HepG2 (cell line): Measurements from ENCODE around the gene FSTL1.

ENCODE experiments used
- CTCF ChIP-seq: sonication (generic); formaldehyde crosslinking; IDR thresholded peaks from 2 replicates; pipeline ENCODE4 v1.5.0; 2020; ENCODE audit warnings: mild to moderate bottlenecking, missing genetic modification reagents, moderate library complexity
- HNF4A ChIP-seq: sonication (generic); formaldehyde crosslinking; IDR thresholded peaks from 2 replicates; pipeline ENCODE4 v1.4.0; 2020; ENCODE audit warnings: missing genetic modification reagents
- MTA1 ChIP-seq: sonication (generic); formaldehyde crosslinking; IDR thresholded peaks from 2 replicates; pipeline ENCODE4 v1.4.0; 2020; ENCODE audit warnings: missing genetic modification reagents, mild to moderate bottlenecking, borderline replicate concordance
- PHF8 ChIP-seq: sonication (generic); formaldehyde crosslinking; IDR thresholded peaks from 2 replicates; pipeline ENCODE4 v1.5.0; 2020; ENCODE audit warnings: missing genetic modification reagents
- POLR2AphosphoS2 ChIP-seq: IDR thresholded peaks from 2 replicates; pipeline ENCODE4 v1.6.1; 2011; ENCODE audit warnings: low read depth, low read length, improper control_type of control experiment
- POLR2AphosphoS5 ChIP-seq: IDR thresholded peaks from 2 replicates; pipeline ENCODE4 v1.6.1; 2012; ENCODE audit warnings: low read depth, low read length
- PRDM10 ChIP-seq: sonication (generic); formaldehyde crosslinking; IDR thresholded peaks from 2 replicates; pipeline ENCODE4 v1.4.0; 2020; ENCODE audit warnings: low read depth, missing genetic modification reagents
- SRSF9 ChIP-seq: fragments of 200-400 bp; formaldehyde crosslinking; IDR thresholded peaks from 2 replicates; pipeline ENCODE4 v1.6.1; 2018; ENCODE audit warnings: borderline replicate concordance, mild to moderate bottlenecking, low read depth, low read length; ENCODE audit not compliant: insufficient read depth, poor library complexity, severe bottlenecking
- THYN1 ChIP-seq: sonication (generic); formaldehyde crosslinking; IDR thresholded peaks from 2 replicates; pipeline ENCODE4 v1.8.1; 2023; ENCODE audit warnings: low read depth, mild to moderate bottlenecking, moderate library complexity, missing genetic modification reagents, borderline replicate concordance
- TSC22D2 ChIP-seq: sonication (generic); formaldehyde crosslinking; IDR thresholded peaks from 2 replicates; pipeline ENCODE4 v1.5.1; 2020; ENCODE audit warnings: missing genetic modification reagents, mild to moderate bottlenecking, borderline replicate concordance
- ZNF260 ChIP-seq: sonication (generic); formaldehyde crosslinking; IDR thresholded peaks from 2 replicates; pipeline ENCODE4 v1.4.0; 2020; ENCODE audit warnings: missing genetic modification reagents, low read depth, mild to moderate bottlenecking, borderline replicate concordance
- ZNF546 ChIP-seq: sonication (generic); formaldehyde crosslinking; conservative IDR thresholded peaks from 2 replicates; pipeline ENCODE4 v1.8.1; 2023; ENCODE audit warnings: mild to moderate bottlenecking, missing genetic modification reagents
- TF ChIP-seq, protein P1 (sequence below): sonication (generic); formaldehyde crosslinking; IDR thresholded peaks from 2 replicates; pipeline ENCODE4 v1.8.0; 2022; ENCODE audit warnings: missing genetic modification reagents, low read depth, mild to moderate bottlenecking, borderline replicate concordance
- TF ChIP-seq, protein P2 (sequence below): sonication (generic); formaldehyde crosslinking; IDR thresholded peaks from 2 replicates; pipeline ENCODE4 v1.4.0; 2020; ENCODE audit warnings: mild to moderate bottlenecking, missing genetic modification reagents, borderline replicate concordance

DNA sequence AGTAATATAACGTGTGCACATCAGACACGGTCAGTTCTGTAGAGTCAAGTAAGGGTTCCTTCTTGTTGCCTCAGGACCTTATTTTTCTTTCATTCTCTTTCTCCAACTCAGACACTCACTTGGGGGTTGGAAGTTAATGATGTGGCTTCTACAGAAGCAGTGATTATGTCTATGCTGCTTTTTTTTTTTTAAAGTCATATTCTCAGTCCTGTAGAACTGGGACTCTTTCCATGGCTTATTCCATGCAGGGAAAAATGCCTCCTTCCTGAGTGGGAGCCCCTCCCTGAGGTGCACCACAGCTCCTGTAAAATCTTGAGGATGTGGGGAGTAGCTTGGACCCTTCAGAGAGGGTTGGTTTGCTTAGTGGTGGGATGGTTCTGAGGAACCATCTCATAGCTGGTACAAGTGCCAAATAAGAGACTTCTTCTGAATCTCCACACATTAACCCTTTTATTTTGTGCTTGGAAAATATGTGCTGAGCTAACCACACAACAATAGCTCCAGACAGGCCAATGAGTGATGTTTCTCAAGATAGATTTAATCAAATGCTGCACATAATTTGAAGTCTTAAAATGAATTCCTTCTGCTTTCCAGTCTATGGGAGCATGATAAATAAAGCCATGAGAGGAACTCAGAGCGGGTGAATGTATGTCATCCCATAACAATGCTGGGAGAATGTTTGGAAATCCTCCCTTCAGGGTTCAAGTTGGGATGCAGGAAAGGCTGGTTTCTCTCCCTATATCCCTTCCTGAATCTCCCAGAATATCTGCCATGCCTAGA lies 23.3 kb upstream of the FSTL1 start:
- no peak for TF ChIP-seq THYN1 (CRISPR knock-in tag)
- TF ChIP-seq CTCF: no peak
- TF ChIP-seq SRSF9: no peak
- no peak for TF ChIP-seq POLR2AphosphoS2
- TF ChIP-seq POLR2AphosphoS5: no peak
- TF ChIP-seq PRDM10 (CRISPR knock-in tag): no peak
- no peak for TF ChIP-seq ZNF260 (CRISPR knock-in tag)
- no peak for TF ChIP-seq HNF4A (CRISPR knock-in tag)
- TF ChIP-seq, protein P1, sequence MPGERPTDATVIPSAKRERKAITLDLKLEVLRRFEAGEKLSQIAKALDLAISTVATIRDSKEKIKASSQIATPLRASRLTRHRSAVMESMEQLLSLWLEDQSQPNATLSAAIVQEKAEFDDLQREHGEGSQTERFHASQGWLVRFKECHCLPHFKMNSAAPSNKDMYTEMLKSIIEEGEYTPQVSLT (CRISPR knock-in tag): no peak
- TF ChIP-seq ZNF546 (CRISPR knock-in tag): no peak
- TF ChIP-seq, protein P2, sequence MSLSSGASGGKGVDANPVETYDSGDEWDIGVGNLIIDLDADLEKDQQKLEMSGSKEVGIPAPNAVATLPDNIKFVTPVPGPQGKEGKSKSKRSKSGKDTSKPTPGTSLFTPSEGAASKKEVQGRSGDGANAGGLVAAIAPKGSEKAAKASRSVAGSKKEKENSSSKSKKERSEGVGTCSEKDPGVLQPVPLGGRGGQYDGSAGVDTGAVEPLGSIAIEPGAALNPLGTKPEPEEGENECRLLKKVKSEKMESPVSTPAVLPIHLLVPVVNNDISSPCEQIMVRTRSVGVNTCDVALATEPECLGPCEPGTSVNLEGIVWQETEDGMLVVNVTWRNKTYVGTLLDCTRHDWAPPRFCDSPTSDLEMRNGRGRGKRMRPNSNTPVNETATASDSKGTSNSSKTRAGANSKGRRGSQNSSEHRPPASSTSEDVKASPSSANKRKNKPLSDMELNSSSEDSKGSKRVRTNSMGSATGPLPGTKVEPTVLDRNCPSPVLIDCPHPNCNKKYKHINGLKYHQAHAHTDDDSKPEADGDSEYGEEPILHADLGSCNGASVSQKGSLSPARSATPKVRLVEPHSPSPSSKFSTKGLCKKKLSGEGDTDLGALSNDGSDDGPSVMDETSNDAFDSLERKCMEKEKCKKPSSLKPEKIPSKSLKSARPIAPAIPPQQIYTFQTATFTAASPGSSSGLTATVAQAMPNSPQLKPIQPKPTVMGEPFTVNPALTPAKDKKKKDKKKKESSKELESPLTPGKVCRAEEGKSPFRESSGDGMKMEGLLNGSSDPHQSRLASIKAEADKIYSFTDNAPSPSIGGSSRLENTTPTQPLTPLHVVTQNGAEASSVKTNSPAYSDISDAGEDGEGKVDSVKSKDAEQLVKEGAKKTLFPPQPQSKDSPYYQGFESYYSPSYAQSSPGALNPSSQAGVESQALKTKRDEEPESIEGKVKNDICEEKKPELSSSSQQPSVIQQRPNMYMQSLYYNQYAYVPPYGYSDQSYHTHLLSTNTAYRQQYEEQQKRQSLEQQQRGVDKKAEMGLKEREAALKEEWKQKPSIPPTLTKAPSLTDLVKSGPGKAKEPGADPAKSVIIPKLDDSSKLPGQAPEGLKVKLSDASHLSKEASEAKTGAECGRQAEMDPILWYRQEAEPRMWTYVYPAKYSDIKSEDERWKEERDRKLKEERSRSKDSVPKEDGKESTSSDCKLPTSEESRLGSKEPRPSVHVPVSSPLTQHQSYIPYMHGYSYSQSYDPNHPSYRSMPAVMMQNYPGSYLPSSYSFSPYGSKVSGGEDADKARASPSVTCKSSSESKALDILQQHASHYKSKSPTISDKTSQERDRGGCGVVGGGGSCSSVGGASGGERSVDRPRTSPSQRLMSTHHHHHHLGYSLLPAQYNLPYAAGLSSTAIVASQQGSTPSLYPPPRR: no peak
- no peak for TF ChIP-seq TSC22D2 (CRISPR knock-in tag)
- TF ChIP-seq MTA1: no peak
- TF ChIP-seq PHF8 (CRISPR knock-in tag): no peak
